Activated T-helper 9 cell treated with anti-CD3 and anti-CD28 coated beads, Interleukin-2, amount 50 U/mL, for 16 hours (primary cell): ENCODE results near the gene BNC2.
"Not testable (repeated sequence)": the region's sequence is repeated elsewhere in the genome, so short reads cannot be mapped to it uniquely, and the experiment has no call there.

Source experiments
- DNase-seq: peaks from one replicate; pipeline ENCODE4 v3.0.0-alpha.2; 2020; ENCODE audit warnings: low read depth

Gene BNC2

GRCh38 chr9:16870596-16871335 lies at the start of gene BNC2:
Gene BNC2, minus strand, starts transcription at chr9:16870670. Its CDS starts 22 bp downstream, at chr9:16870648.
- no peak for DNase-seq

- DNase-seq = no peak
Observed at GRCh38 chr9:16918920-16919319, 48.5 kb upstream of the BNC2 start.

GRCh38 chr9:16915126-16915831 lies 44.8 kb upstream of the BNC2 start:
- DNase-seq = no peak

- no peak for DNase-seq
Observed at GRCh38 chr9:16912197-16912596, 41.7 kb upstream of the BNC2 start.

GRCh38 chr9:16908206-16908605 lies 37.7 kb upstream of the BNC2 start:
- not testable (repeated sequence) for DNase-seq

- DNase-seq = no peak
Observed at GRCh38 chr9:16904655-16905054, 34.2 kb upstream of the BNC2 start.

- no peak for DNase-seq
Observed at GRCh38 chr9:16901590-16901989, 31.1 kb upstream of the BNC2 start.

GRCh38 chr9:16899606-16900005 lies 29.1 kb upstream of the BNC2 start:
- DNase-seq = no peak

- no peak for DNase-seq
Observed at GRCh38 chr9:16898464-16898863, 28.0 kb upstream of the BNC2 start.

- DNase-seq = no peak
Observed at GRCh38 chr9:16888594-16888993, 18.1 kb upstream of the BNC2 start.

- no peak for DNase-seq
Observed at GRCh38 chr9:16885931-16886330, 15.5 kb upstream of the BNC2 start.

GRCh38 chr9:16884952-16885513 lies 14.6 kb upstream of the BNC2 start:
- DNase-seq = no peak

GRCh38 chr9:16884373-16884772 lies 13.9 kb upstream of the BNC2 start:
- no peak for DNase-seq

GRCh38 chr9:16883586-16883985 lies 13.1 kb upstream of the BNC2 start:
- DNase-seq = no peak

- not testable (repeated sequence) for DNase-seq
Observed at GRCh38 chr9:16882440-16882839, 12.0 kb upstream of the BNC2 start.

- DNase-seq = no peak
Observed at GRCh38 chr9:16879416-16879815, 8.9 kb upstream of the BNC2 start.

GRCh38 chr9:16877256-16877655 lies 6.8 kb upstream of the BNC2 start:
- DNase-seq = no peak

GRCh38 chr9:16873126-16873802 lies 2.8 kb upstream of the BNC2 start:
- no peak for DNase-seq

- no peak for DNase-seq
Observed at GRCh38 chr9:16871336-16872151, 1.1 kb upstream of the BNC2 start.

- DNase-seq = no peak
Observed at GRCh38 chr9:16869882-16870595, 431 bp downstream of the BNC2 start.
